HG03045 (cell line): ENCODE results near the gene SLC4A1.
A peak's percentile ranks its signal among the peaks of the same experiment; 100 is the strongest.

ENCODE experiments used
- ATAC-seq: cut with Tn5 transposase; IDR thresholded peaks from one replicate; pipeline ENCODE4 v1.9.1; 2021; ENCODE audit warnings: mild to moderate bottlenecking, moderate library complexity; ENCODE audit not compliant: unreplicated experiment

SLC4A1 gene

GRCh38 chr17:44284024-44284400, 16.1 kb upstream of the SLC4A1 start:
- no peak for ATAC-seq

DNA sequence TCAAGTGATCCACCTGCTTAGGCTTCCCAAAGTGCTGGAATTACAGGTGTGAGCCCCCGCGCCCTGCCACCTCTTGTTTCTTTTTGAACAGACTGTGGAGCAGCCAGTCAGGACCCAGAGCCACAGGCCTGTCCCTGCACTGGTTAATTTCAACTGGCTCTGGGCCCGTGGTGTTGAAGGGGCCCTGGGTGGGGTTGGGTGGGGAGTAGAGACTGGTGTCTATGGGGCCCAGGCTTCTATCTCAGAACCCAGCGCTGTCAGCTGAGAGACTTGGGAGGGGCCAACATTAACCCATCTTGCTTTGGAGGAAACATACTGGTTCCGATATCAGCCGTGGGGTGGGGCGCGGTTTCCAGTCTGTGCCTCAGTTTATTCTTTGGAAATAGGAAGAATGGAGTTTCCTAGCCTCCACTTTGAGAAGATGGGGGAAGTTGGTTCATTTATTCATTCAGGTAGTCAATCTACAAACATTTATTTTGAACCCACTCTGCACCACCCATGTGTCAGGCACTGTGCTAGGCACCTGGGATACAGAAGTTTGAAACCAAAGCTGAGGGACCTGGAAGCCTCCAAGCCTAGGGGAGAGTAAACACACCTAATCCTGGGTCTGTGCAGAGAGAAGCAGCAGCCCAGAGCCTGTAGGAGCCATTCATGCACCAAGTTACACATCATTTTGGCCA, 15.5 kb upstream of the SLC4A1 start:
- ATAC-seq, result no peak

- ATAC-seq, result no peak
These were observed 14.3 kb upstream of the SLC4A1 start for GRCh38 chr17:44282264-44282663.

DNA sequence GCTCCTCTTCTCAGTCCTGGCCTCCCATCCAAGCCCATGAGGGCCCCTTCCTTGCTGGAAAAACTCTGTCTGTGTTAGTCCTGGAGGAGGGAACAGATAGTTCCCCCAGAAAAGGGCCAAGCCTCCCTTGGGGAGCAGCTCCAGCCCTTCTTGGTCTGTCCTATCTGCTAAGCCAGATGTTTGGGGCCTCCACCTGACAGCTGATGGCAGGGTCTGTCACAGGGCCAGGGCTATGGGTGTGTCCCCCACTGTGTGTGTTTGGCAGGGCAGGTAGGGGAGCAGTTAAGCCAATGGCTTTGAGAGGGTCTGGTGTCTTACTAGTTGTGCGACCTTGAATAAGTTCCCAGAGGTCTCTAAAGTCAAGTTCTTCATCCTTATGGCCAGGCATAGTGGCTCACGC, 13.6 kb upstream of the SLC4A1 start:
- no peak for ATAC-seq

GRCh38 chr17:44280392-44280937, 12.5 kb upstream of the SLC4A1 start:
- no peak for ATAC-seq

DNA sequence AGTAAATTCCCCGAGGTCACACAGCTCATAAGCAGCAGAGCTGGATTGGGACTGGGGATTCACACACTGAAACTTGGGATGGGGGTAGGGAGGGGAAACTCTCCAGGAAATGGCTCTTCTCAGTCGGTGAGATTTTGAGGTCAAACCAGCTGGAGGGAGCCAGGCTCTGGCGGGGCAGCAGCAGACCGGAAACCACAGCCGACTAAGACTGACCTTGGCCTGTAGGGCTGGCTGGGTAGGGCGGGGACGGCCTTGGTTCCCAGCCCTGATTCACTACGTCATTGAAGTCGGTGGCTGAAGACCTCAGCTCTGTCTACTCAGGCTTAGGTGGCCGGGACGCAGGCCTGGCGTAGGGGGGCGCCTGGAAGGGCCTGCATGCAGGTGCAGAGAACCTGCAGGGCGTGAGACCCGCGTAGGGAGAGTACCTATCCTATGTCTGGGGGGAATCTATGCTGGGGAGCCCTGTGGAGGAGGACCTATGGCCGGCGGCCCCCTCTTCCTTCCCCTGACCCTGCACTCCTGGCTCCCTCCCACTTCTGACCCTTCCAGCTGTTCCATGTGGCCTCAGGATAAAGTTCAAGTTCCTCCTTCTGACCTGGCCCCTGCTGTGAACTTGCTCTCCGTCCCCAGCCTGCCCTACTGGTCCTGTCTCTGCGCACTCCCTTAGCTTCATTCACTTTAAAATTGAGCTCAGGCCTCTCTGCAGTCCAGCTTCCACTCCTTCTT, 11.9 kb upstream of the SLC4A1 start:
- ATAC-seq, result peak; percentile 83

DNA sequence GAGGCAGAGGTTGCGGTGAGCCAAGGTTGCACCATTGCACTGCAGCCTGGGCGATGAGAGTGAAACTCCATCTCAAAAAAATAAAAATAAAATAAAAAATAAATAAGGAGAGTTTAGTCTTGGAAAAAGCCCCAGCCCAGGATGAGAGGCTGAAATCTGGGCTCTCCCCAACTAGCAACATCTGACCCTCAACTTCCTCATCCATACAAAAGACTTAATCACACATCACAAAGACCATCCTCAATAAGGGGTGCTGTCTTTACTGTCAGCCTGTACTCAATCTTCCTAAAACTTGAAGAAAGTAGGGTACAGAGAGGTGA, 11.4 kb upstream of the SLC4A1 start:
- no peak for ATAC-seq

GRCh38 chr17:44277976-44278375, 10.0 kb upstream of the SLC4A1 start:
- ATAC-seq, result no peak

DNA sequence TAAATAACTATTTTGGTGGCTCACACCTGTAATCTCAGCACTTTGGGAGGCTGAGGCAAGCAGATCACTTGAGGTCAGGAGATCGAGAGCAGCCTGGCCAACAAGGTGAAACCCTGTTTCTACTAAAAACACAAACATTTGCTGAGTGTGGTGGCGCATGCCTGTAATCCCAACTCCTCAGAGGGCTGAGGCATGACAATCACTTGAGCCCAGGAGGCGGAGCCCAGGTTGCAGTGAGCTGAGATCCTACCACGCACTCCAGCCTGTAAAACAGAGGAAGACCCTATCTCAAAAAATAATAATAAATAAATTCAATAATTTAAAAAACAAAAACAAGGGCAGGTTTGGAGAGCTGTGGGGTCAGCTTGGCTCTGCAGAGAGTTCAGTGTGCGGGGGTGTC, 5.7 kb upstream of the SLC4A1 start:
- ATAC-seq, result no peak

DNA sequence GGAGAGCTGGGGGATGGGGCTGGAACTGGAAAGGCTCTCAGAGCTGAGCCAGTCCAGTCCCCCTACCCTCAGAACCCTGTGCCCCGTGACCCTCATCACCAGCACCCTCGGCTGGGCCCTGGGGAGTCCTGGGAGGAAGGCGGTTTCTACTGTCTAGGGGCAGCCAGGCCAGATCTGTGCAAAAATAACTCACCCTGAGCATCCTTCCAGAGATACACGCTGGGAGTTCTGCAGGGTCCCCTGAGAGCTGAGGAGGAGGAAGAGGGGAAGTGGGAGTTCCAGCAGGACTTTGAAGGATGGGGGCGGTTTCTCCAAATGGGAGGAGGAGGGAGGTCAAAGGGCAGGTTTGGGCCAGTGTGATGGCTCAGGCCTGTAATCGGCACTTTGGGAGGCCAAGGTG, 5.0 kb upstream of the SLC4A1 start:
- ATAC-seq, result no peak

- ATAC-seq, result no peak
These were observed 4.5 kb upstream of the SLC4A1 start for GRCh38 chr17:44272321-44272951.

- ATAC-seq, result no peak
These were observed 1.8 kb upstream of the SLC4A1 start for GRCh38 chr17:44269535-44270240.

DNA sequence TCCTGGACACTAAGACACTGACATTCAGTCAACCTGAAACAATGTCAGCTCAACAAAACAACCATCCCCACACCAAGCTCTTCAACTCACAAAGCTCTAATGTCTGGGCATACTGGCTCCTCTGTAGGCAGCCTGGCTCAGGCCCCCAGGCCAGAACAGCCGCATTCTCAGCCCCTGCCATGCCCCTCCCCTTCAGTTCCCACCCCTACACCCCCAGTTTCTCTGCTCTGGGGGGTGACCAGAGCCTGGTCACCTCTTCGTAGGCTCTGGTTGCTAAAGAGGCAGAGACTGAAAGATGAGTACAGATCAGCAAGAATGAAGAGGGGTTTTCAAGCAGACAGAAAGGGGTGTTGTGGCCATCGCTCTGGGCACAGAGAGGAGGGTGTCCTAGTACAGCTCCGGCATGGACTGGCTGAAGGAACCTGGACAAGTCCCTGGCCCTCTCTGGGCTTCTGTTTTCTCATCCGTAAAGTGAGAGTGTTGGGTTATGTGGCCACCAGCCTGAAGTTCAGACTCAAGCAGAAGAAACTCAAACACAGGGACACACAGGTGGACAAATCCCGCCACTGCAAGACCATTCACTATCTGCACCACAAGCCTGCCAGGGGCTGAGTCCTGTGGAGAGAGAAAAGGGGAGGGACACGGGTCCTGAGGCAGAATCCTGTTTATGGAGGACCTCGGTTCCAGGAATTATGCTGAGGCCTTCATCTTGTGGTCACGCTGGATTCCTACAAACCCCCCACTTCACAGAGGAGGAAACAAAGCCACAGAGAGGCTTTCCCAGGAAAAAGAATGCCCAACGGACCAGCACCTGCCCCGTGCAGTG, 987 bp upstream of the SLC4A1 start:
- no peak for ATAC-seq

DNA sequence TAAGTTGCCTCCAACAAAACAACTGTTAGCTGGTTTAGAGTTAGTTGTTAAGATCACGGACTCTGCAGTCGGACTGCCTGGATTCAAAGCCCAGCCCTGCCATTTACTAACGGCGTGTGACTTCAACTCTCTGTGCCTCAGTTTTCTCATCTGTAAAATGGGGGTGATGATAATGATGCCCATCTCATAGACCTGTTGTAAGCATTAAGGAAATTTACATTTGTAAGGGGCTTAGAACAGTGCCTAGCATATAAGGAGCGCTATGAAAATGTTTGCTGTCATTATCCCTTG, 825 bp downstream of the SLC4A1 start:
- ATAC-seq, result no peak

DNA sequence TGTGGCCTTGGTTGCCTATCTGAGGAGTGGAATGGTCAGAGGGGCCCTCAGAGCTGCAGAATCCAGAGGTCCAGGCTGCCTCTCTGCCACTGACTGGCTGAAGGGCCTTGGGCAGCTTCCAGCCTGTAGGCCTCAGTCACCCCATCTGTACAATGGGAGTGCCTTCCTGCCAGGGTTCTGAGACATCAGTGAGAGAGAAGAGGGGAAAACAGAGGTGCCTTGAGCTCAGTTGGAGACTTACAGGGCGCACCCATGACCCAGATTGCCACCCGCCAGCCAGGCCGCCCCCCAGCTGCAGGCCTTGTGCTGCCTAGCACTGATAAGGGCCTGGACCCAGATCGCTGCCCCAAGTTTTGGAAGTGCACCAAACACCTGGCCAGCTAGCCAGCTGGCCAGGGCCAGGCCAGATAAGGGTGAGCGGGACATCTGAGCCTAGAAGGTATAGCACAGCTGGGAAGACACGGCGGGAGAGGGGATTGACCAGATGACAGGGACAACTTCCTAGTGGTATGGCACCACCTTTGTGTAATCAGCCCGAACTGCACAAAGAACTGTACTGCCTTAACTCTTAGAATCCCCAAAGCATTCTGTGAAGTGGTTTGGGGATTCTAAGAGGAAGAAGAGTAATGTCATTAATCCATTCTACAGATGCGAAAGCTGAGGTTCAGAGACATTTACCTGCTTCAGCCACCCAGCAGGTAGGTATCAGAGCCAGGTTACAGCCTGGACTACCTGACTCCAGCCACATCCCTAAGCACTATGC, 1.4 kb downstream of the SLC4A1 start:
- no peak for ATAC-seq

DNA sequence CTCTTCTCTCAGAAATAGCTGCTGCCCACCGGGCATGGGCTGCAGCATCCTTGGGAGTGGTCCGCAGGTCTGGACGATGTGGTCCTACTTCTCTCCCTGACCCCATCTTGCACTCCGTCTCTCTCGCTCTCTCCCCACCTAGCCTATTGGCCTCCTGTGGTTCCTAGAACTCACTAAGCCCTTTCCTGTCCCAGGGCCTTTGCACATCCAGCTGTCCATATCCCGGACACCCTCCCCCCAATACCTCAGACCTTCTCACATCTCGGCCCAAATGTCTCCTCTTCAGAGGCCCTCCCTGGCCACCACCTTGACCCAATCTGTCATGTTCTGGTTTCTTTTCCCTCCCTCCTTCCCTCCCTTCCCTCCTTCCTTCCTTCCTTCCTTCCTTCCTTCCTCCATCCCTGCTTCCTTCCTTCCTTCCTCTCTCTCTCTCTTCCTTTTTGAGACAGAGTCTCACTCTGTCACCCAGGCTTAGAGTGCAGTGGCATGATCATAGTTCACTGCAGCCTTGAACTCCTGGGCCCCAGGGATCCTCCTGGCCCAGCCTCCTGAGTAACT, 4.5 kb downstream of the SLC4A1 start:
- ATAC-seq, result no peak

- ATAC-seq, result no peak
These were observed 5.2 kb downstream of the SLC4A1 start for GRCh38 chr17:44262654-44263225.

GRCh38 chr17:44260296-44260695, 7.6 kb downstream of the SLC4A1 start:
- ATAC-seq, result no peak

- no peak for ATAC-seq
These were observed 9.1 kb downstream of the SLC4A1 start for GRCh38 chr17:44258811-44259351.
